LNCAP (cell line): ENCODE data around the gene NACC1.

ENCODE experiments used
- TF ChIP-seq, protein P1 (sequence below): fragments of 450-650 bp; IDR thresholded peaks from 2 replicates; pipeline ENCODE4 v1.5.1; 2017; ENCODE audit warnings: mild to moderate bottlenecking

NACC1 gene

DNA sequence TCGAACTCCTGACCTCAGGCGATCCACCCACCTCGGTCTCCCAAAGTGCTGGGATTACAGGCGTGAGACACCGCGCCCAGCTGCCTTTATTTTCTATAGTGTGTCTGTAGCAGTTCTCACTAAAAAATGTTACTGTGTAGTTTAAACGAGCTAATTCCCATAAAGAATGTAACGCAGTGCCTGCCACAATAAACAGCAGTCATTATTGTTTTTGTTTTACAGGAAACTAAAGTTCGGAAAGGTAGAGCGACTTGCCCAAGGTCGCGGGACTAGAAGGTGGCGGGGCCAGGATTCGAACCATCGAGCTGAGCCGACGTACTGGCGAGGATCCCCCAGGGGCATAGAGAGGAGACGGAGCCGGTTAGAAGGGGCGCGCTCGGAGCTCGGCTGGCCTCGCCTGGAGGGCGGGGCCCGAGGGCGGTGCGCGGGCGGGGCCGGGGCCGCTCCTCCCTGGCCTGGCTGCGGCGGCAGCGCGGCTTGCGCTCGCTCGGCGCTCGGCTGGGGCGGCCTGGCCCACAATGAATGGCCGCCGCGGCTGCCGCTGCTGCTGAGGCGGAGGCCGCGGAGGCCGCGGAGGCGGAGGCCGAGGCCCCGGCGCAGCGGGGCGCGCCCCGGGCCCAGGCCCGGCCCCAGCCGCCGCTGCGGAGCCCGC is at the start of gene NACC1:
Gene NACC1 (plus strand): TSS at position 493 of the 652 bp plus-strand sequence. CDS start 16,944 bp downstream, outside the sequence.
- TF ChIP-seq, protein P1, sequence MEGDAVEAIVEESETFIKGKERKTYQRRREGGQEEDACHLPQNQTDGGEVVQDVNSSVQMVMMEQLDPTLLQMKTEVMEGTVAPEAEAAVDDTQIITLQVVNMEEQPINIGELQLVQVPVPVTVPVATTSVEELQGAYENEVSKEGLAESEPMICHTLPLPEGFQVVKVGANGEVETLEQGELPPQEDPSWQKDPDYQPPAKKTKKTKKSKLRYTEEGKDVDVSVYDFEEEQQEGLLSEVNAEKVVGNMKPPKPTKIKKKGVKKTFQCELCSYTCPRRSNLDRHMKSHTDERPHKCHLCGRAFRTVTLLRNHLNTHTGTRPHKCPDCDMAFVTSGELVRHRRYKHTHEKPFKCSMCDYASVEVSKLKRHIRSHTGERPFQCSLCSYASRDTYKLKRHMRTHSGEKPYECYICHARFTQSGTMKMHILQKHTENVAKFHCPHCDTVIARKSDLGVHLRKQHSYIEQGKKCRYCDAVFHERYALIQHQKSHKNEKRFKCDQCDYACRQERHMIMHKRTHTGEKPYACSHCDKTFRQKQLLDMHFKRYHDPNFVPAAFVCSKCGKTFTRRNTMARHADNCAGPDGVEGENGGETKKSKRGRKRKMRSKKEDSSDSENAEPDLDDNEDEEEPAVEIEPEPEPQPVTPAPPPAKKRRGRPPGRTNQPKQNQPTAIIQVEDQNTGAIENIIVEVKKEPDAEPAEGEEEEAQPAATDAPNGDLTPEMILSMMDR = no peak

DNA sequence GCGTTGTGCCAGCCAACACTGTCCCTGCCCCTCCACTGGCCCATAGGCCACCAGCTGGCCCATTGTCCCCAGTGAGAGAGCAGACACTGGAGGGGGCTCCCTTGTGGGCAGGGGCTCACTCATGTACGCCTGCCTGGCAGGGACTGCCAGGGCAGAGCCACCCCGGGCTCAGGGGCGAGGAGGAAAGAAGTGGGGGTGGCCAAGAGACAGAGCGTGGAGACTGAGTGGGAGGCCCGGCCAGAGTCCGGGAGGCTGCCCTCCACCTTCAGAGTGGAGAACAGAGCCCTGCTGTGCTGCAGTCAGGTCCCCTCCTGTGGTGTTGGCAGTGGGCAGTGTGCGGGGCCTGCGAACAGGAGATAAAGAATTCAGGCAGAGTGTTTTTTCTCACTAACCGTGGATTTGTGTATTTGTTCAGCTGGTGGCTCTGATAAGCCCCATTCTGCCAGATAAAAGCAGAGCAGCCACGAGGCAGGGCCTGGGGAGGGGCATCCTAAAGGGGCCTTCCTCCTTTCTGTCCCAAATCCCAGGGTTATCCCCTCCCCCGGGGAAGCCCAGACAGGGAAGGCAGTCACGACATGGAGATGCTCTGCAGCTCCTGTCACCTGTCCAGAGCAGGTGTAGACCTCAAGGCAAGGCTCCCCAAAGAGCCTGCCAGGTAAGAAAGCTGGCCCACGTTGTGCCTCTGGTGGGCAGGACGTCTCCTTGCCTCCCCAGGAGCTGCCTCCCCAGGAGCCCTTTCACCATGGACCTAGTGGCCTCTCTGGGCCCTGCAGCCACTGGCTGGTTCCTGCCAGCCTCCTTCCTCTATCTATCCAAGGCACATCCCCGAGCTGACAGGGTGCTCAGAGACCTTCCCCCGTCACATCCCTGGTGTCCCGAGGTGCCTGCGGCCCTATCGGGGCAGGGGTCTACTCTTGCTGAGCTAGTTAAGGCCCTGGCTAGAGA is 48.4 kb upstream of the NACC1 start:
- TF ChIP-seq, protein P1 = no peak

DNA sequence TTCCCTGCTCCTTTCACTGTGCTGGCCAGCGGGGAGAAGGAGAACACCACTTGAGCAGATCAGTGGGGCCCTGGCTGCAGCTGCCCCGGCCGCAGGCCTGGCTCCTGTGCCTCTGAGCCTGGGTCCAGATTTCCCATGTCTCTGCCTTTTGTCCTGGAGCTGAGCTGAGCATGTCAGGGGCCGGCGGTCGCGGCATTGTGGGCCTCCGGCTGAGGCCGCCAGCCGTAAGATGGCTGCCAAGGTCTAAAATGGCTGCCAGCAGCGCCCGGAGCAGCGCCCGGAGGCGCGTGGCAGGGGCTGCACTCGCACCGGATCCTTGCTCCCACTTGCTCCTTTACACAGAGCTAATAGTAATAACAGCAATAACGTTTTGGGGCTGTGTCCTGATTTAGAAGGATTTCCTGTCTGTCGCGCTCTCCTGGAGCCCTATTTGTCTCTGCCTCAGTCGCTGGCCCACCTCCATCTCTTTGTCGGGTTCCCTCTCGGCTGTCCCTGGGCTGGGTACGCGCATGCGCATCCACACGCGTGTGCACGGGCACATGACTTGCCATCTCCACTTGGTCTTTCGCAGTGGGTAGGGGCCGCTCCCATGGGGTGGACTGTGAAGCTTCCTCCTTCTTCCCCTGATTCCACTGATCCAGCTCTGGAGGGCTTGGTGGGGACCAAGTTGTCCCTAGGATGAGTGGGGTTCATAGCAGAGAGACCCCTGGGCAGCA is 47.5 kb upstream of the NACC1 start:
- TF ChIP-seq, protein P1 = no peak

DNA sequence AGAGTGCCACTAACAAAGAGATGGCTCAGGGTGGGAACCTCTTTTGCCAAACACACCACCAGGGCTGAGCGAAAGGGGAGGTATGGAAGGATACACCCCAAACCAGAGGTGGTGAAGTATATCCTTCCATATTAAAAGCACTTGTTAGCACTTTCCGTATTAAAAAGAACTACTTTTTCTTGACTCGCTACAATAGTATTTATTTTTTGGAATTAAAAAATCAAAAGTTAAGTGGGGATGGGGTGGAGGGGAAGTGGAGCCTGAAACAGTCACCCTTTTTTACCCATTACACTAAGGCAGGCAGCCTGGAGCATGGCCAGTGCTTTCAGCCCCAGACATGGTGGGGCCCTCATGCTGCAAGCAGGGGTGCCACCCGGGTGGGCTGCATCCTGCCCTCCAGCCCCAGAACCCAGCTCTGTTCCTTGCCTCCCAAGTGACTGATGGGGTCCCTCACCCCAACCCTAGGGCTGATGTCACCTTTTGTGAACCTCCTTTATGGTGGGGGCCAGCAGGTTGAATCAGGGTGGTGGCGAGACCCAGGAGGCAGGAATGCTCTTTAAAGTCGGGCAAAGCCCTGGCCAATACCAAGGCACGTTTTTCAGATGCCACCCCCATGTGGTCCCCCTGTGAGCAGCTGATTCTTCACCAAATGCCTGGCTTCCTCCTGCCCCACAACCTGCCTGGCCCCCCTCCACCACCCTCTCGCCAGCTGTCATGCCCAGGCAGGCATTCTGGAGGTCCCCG is 46.4 kb upstream of the NACC1 start:
- TF ChIP-seq, protein P1 = no peak

DNA sequence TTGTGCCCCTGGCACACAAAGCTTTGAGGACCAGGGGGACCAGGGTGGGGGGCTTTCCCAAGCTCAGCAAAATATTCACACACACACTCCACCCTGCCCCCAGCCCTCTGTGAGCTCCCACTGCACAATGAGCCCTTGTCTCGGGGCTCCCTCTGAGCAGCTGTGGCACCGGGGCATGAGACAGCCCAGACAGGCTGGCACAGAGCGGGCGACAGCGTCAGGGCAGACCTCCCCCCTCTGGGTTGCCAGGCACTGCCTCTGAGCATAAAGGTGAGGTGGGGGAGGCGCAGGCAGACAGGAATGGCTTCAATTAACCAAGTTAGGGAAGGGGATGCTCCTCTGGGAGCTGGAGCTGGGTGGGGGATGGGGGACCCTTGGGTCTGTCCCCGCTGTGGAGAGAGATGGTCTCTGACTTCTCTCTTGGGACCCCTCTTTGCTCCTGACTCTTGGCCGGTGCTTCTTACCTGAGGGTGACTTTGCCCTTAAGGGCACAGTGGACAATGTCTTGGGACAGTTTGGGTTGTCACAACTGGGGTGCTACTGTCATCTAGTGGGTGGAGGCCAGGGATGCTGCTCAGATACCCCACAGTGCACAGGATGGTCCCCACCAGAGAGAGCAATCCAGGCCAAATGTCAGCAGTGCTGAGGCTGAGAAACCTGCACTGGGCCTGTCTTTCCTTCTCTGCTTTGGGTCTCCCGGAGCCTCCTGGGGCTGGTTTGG is 45.7 kb upstream of the NACC1 start:
- TF ChIP-seq, protein P1 = no peak

DNA sequence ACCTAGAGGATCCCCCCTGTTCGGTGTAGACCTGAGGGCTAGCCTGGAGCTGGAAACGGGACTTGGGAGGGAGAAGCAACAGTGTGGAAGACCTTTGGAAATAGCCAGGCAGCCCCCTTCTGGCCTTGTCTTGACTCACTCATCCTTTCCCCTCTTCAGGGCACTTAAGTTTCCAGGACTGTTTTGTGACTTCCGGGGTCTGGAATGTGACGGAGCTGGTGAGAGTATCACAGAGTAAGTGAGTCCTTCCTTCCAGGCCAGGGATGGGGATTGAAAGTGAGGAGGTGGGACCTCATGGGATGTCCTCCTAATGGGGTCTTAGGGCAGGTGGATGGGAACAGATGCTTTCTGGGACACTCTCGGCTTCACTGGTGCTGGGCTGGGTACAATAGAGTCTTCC is 44.8 kb upstream of the NACC1 start:
- TF ChIP-seq, protein P1 = no peak
